IMR-90 (cell line): ENCODE data around the gene POR. TPM values are rescaled to one million over a fixed set of nuclear protein-coding genes. Genes with fewer than 3 reads are reported as not detected.

Source experiments
- ATAC-seq: fragments of 200-7000 bp; cut with Tn5 transposase; 2 replicates; pipeline ENCODE4 v1.9.1; 2020; ENCODE audit warnings: low read depth, mild to moderate bottlenecking, moderate library complexity
- BruUV-seq: library from RNA; stranded (reverse); fragments of 400-500 nt; replicated peaks from 2 replicates; lab custom pipeline; 2021; lab: Mats Ljungman, UMichigan
- CTCF ChIA-PET: fragments of 300-600 bp; formaldehyde crosslinking; extraction: SDS; loops from one replicate; lab custom pipeline; 2021; ENCODE audit warnings: antibody characterized with exemption; lab: Yijun Ruan, JAX
- POLR2A ChIA-PET: fragments of 300-600 bp; sonication (Branson Sonifier 250); formaldehyde crosslinking; loops from one replicate; lab custom pipeline; 2022; ENCODE audit warnings: antibody characterized with exemption; ENCODE audit not compliant: unreplicated experiment; lab: Charles Lee
- DNase-seq: peaks from one replicate; pipeline ENCODE4 v3.0.0; 2013
- H2AFZ ChIP-seq: replicated peaks from 2 replicates; pipeline ENCODE3; 2013; ENCODE audit warnings: low read length, mild to moderate bottlenecking; ENCODE audit not compliant: poor library complexity
- H2AK5ac ChIP-seq: 2 replicates; pipeline ENCODE4 v1.6.1; 2013; ENCODE audit warnings: low read depth, low read length, inconsistent platforms
- H2AK9ac ChIP-seq: replicated peaks from 2 replicates; pipeline ENCODE3; 2013; ENCODE audit warnings: mild to moderate bottlenecking, low read depth, low read length, moderate library complexity; ENCODE audit not compliant: poor library complexity
- H2BK120ac ChIP-seq: 2 replicates; pipeline ENCODE4 v1.6.1; 2013; ENCODE audit warnings: low read depth, low read length, inconsistent platforms
- H2BK15ac ChIP-seq: 3 replicates; pipeline ENCODE4 v1.6.1; 2013; ENCODE audit warnings: low read depth, low read length, inconsistent platforms
- H2BK20ac ChIP-seq: 2 replicates; pipeline ENCODE4 v1.6.1; 2013; ENCODE audit warnings: low read depth, mild to moderate bottlenecking, inconsistent platforms, low read length, moderate library complexity
- H2BK5ac ChIP-seq: 2 replicates; pipeline ENCODE4 v1.6.1; 2013; ENCODE audit warnings: mild to moderate bottlenecking, low read depth, low read length, inconsistent platforms; ENCODE audit not compliant: poor library complexity, severe bottlenecking
- H3K14ac ChIP-seq: replicated peaks from 2 replicates; pipeline ENCODE4 v1.6.1; 2013; ENCODE audit warnings: low read depth, low read length, inconsistent platforms
- H3K18ac ChIP-seq: 2 replicates; pipeline ENCODE4 v1.6.1; 2013; ENCODE audit warnings: low read depth, low read length, control low read depth
- H3K23ac ChIP-seq: 2 replicates; pipeline ENCODE4 v1.6.1; 2013; ENCODE audit warnings: low read depth, low read length, inconsistent platforms
- H3K27ac ChIP-seq: 2 replicates; pipeline ENCODE4 v1.5.1; 2013; ENCODE audit warnings: mild to moderate bottlenecking, control low read depth, low read length; ENCODE audit not compliant: insufficient read depth
- H3K27me3 ChIP-seq: 2 replicates; pipeline ENCODE4 v1.6.1; 2013; ENCODE audit warnings: low read length; ENCODE audit not compliant: control insufficient read depth, insufficient read depth
- H3K36me3 ChIP-seq: 2 replicates; pipeline ENCODE4 v1.6.1; 2013; ENCODE audit warnings: low read length, mixed read lengths; ENCODE audit not compliant: control insufficient read depth, insufficient read depth
- H3K4ac ChIP-seq: 2 replicates; pipeline ENCODE4 v1.6.1; 2013; ENCODE audit warnings: low read depth, low read length, inconsistent platforms
- H3K4me1 ChIP-seq: 2 replicates; pipeline ENCODE4 v1.6.1; 2013; ENCODE audit warnings: low read length, mixed read lengths; ENCODE audit not compliant: control insufficient read depth, insufficient read depth
- H3K4me2 ChIP-seq: 2 replicates; pipeline ENCODE4 v1.6.1; 2013; ENCODE audit warnings: low read depth, mild to moderate bottlenecking, control low read depth, low read length, moderate library complexity
- H3K4me3 ChIP-seq: 2 replicates; pipeline ENCODE4 v1.5.1; 2013; ENCODE audit warnings: low read depth, mild to moderate bottlenecking, control low read depth, low read length, moderate library complexity; ENCODE audit not compliant: insufficient read depth
- H3K56ac ChIP-seq: 2 replicates; pipeline ENCODE4 v1.6.1; 2013; ENCODE audit warnings: low read length, inconsistent platforms; ENCODE audit not compliant: insufficient read depth; ENCODE audit errors: extremely low read depth
- H3K79me1 ChIP-seq, 2 experiments: 2 replicates each; pipeline ENCODE4 v1.6.1; 2013; ENCODE audit warnings: low read length in 2 of 2, inconsistent platforms in 1 of 2, low read depth in 1 of 2
- H3K9ac ChIP-seq: 2 replicates; pipeline ENCODE4 v1.6.1; 2013; ENCODE audit warnings: low read depth, low read length, control low read depth
- H3K9me1 ChIP-seq: 2 replicates; pipeline ENCODE4 v1.6.1; 2013; ENCODE audit warnings: low read length, inconsistent platforms; ENCODE audit not compliant: insufficient read depth
- H3K9me3 ChIP-seq: 2 replicates; pipeline ENCODE4 v1.6.1; 2013; ENCODE audit warnings: low read length; ENCODE audit not compliant: control insufficient read depth, insufficient read depth
- H4K20me1 ChIP-seq: 2 replicates; pipeline ENCODE4 v1.6.1; 2013; ENCODE audit warnings: low read length, inconsistent platforms; ENCODE audit not compliant: insufficient read depth
- H4K5ac ChIP-seq: 2 replicates; pipeline ENCODE4 v1.6.1; 2013; ENCODE audit warnings: mild to moderate bottlenecking, low read depth, low read length, control low read depth
- H4K8ac ChIP-seq, 2 experiments: 2 replicates each; pipeline ENCODE4 v1.6.1; 2013; ENCODE audit warnings: low read depth in 2 of 2, low read length in 2 of 2, control low read depth in 1 of 2, inconsistent platforms in 1 of 2
- H4K91ac ChIP-seq: 2 replicates; pipeline ENCODE4 v1.6.1; 2013; ENCODE audit warnings: low read depth, low read length, inconsistent platforms; ENCODE audit not compliant: insufficient read depth
- BHLHE40 ChIP-seq: fragments of 150-350 bp; IDR thresholded peaks from 2 replicates; pipeline ENCODE4 v1.6.1; 2016; ENCODE audit warnings: mild to moderate bottlenecking, low read depth, low read length
- CEBPB ChIP-seq: IDR thresholded peaks from 2 replicates; pipeline ENCODE4 v1.6.1; 2012; ENCODE audit warnings: low read depth, low read length, improper control_type of control experiment
- CHD1 ChIP-seq: IDR thresholded peaks from 2 replicates; pipeline ENCODE4 v1.6.1; 2012; ENCODE audit warnings: low read depth, low read length, improper control_type of control experiment
- FOS ChIP-seq: fragments of 150-350 bp; IDR thresholded peaks from 2 replicates; pipeline ENCODE4 v1.6.1; 2016; ENCODE audit warnings: low read depth, low read length
- MAZ ChIP-seq: IDR thresholded peaks from 2 replicates; pipeline ENCODE4 v1.6.1; 2012; ENCODE audit warnings: low read depth, mild to moderate bottlenecking, low read length, improper control_type of control experiment, moderate library complexity, borderline replicate concordance
- RAD21 ChIP-seq: IDR thresholded peaks from 2 replicates; pipeline ENCODE4 v1.6.1; 2012; ENCODE audit warnings: low read length, improper control_type of control experiment
- RFX5 ChIP-seq: IDR thresholded peaks from 2 replicates; pipeline ENCODE4 v1.8.0; 2012; ENCODE audit warnings: low read depth, mild to moderate bottlenecking, low read length, moderate library complexity
- USF2 ChIP-seq: fragments of 150-350 bp; IDR thresholded peaks from 2 replicates; pipeline ENCODE4 v1.6.1; 2017; ENCODE audit warnings: mild to moderate bottlenecking, antibody characterized with exemption, low read length, low read depth
- WGBS, 2 experiments: methylation state at CpG; one replicate each; pipeline versions ENCODE4 v1.1.5 to v1.1.7; 2013; ENCODE audit warnings: missing lambda C conversion rate in 2 of 2; ENCODE audit not compliant: insufficient read length in 1 of 2; ENCODE audit errors: extremely low coverage in 2 of 2; 5-methylcytosine and 5-hydroxymethylcytosine counted together
- dilution Hi-C: fragments of 300-500 bp; cut with HindIII; formaldehyde crosslinking; loops from one replicate; pipeline ENCODE4 v1.14.3; 2018; ENCODE audit warnings: low sequenced_read_pairs; ENCODE audit not compliant: unreplicated experiment
- in situ Hi-C: fragments of 300-500 bp; cut with MboI; formaldehyde crosslinking; loops from 3 replicates; pipeline ENCODE4 v1.14.3; 2019; ENCODE audit warnings: low sequenced_read_pairs, inconsistent platforms, mixed read lengths
- intact Hi-C: fragments of 100-400 bp; cut with micrococcal nuclease; formaldehyde crosslinking; loops from 2 replicates; pipeline ENCODE4 v1.10.0; 2022
- polyA plus RNA-seq, 3 experiments: library from polyadenylated mRNA; depleted of rRNA; stranded (reverse); fragments of >200 nt; gene quantifications; 2 replicates each; pipeline ENCODE4 v1.2.3, GENCODE V29; 2012; ENCODE audit warnings: low replicate concordance in 1 of 3
- total RNA-seq: library from RNA; depleted of rRNA; stranded (reverse); fragments of >200 nt; gene quantifications from 2 replicates; pipeline ENCODE4 v1.2.3, GENCODE V29; 2012
- TF ChIP-seq, protein P1 (sequence below): fragments of 150-350 bp; IDR thresholded peaks from 2 replicates; pipeline ENCODE4 v1.6.1; 2016; ENCODE audit warnings: low read depth, mild to moderate bottlenecking, low read length, moderate library complexity, borderline replicate concordance

The POR gene
- total and polyA plus RNA-seq, 2 of the 4 experiments (the other 2 are of a cell fraction), result 25.5 to 42.2 TPM

DNA sequence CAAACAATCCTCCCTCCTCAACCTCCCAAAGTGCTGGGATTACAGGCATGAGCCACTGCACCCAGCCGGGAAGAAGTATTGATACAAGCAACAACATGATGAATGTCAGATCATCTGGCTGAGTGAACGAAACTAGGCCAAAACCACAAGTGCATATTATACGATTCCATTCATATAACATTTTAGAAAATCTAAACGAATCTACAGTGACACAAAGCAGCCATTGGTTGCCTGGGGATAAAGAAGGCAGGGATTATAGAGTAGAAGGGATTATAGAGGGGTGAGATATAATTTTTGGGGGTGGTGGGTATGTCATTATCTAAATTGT lies 47.6 kb upstream of the POR start:
- Histone ChIP-seq H3K27me3 (no peaks in the 10 kb centered on the region), H3K9ac (no peak overlapping the region), H2BK15ac (no peak overlapping the region), H4K91ac (no peak overlapping the region), H2BK20ac (no peak overlapping the region), H3K79me1 (no peaks in the 10 kb centered on the region), H4K20me1 (no peaks in the 10 kb centered on the region), H4K5ac (no peak overlapping the region), H2AK5ac (no peak overlapping the region), H3K36me3 (no peaks in the 10 kb centered on the region), H3K4me3 (no peak overlapping the region), H3K9me3 (no peaks in the 10 kb centered on the region), H3K4ac (no peak overlapping the region), H4K8ac (no peak overlapping the region), H3K27ac (no peak overlapping the region), H3K14ac (no peak overlapping the region), H3K4me1 (peaks cover 10% of the 10 kb centered on the region), H3K9me1 (peaks cover 4% of the 10 kb centered on the region), H2BK120ac (no peak overlapping the region), H3K4me2 (no peak overlapping the region), H3K56ac (no peak overlapping the region), H2AFZ (no peak overlapping the region), H2AK9ac (no peak overlapping the region), H3K23ac (no peak overlapping the region), H2BK5ac (no peak overlapping the region), H3K18ac (no peak overlapping the region)
- WGBS, 2 experiments, result no CpG with 5 or more reads among the region's 4 CpGs
- TF ChIP-seq CHD1, result no peak
- no peak for TF ChIP-seq CEBPB
- no peak for TF ChIP-seq FOS
- TF ChIP-seq MAZ, result no peak
- TF ChIP-seq RFX5, result no peak
- TF ChIP-seq, protein P1, sequence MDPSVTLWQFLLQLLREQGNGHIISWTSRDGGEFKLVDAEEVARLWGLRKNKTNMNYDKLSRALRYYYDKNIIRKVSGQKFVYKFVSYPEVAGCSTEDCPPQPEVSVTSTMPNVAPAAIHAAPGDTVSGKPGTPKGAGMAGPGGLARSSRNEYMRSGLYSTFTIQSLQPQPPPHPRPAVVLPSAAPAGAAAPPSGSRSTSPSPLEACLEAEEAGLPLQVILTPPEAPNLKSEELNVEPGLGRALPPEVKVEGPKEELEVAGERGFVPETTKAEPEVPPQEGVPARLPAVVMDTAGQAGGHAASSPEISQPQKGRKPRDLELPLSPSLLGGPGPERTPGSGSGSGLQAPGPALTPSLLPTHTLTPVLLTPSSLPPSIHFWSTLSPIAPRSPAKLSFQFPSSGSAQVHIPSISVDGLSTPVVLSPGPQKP, result no peak
- no peak for TF ChIP-seq BHLHE40
- no peak for TF ChIP-seq RAD21
- no peak for TF ChIP-seq USF2
- dilution Hi-C loops, result no loop called here
- ATAC-seq, result no peak; the same call in 1 of the 2 replicates
- ChIA-PET CTCF (interaction anchor here (1.0 to 1.2 kb wide), 3 partner anchors 11 to 153 kb away, joined by 3 to 13 read pairs (median 8); no protein-coding TSS in a partner anchor), POLR2A (interaction anchor here (0.6 kb wide), 1 partner anchor 144 kb away, joined by 3 read pairs; no protein-coding TSS in a partner anchor)
- no TSS peak for BruUV-seq
- peak; percentile 32 for DNase-seq
- in situ Hi-C loops, result loop anchor here (5.0 to 25.0 kb wide), 2 partner anchors 150 to 270 kb away; no protein-coding TSS in a partner anchor
- intact Hi-C loops, result loop anchor here (2.0 kb wide), 1 partner anchor 47 kb away; the partner anchor contains the start of gene POR
